ENCODE measurements around the gene NCAM1.

- TF ChIP-seq CTCF (IDR thresholded peaks at IDR 0.05 in 4 of 5, conservative IDR thresholded peaks at IDR 0.05 in 1 of 5) (no peak), POLR2A (IDR thresholded peaks at IDR 0.05) (no peak)
These were observed 123.1 kb downstream of the NCAM1 start for GRCh38 chr11:113084297-113084696.

Measured in gastrocnemius medialis (tissue), 4 donors.